ENCODE data around the gene MSX1. TPM values are rescaled to one million over a fixed set of nuclear protein-coding genes. Genes with fewer than 3 reads are reported as not detected.

MSX1 gene
- polyA plus RNA-seq, 2 of the 4 experiments (the other 2 are of a cell fraction), result 2.2 to 2.8 TPM

GRCh38 chr4:4893721-4894120 lies 34.3 kb downstream of the MSX1 start:
- POLR2A ChIA-PET, result no interaction called here
- Histone ChIP-seq H3K4me1 (no peaks in the 10 kb centered on the region), H3K9me3 (no peaks in the 10 kb centered on the region), H3K4me2 (no peak overlapping the region), H3K27ac (no peak overlapping the region), H3K4me3 (no peak overlapping the region)
- DNase-seq (ENCODE audit: low read depth in 1 of 2, low spot score in 1 of 2), result no peak
- TF ChIP-seq CHD2 (IDR thresholded peaks at IDR 0.05; ENCODE audit: low read length, partially characterized antibody), result no peak
- no peak for TF ChIP-seq GATA3 (IDR thresholded peaks at IDR 0.05; ENCODE audit: borderline replicate concordance)
- TF ChIP-seq SREBF2 (IDR thresholded peaks at IDR 0.05), result no peak
- no peak for TF ChIP-seq RAD21 (conservative IDR thresholded peaks at IDR 0.05 in 1 of 2, IDR thresholded peaks at IDR 0.05 in 1 of 2)
- no peak for TF ChIP-seq ESRRA (IDR thresholded peaks at IDR 0.05; ENCODE audit: borderline replicate concordance, low read length)
- TF ChIP-seq CTCF (IDR thresholded peaks at IDR 0.05), result no peak
- TF ChIP-seq EP300 (IDR thresholded peaks at IDR 0.05), result no peak
- no peak for TF ChIP-seq HOXA7 (CRISPR knock-in tag; IDR thresholded peaks at IDR 0.05)
- TF ChIP-seq ATOH8 (CRISPR knock-in tag; IDR thresholded peaks at IDR 0.05; ENCODE audit: low read depth), result no peak
- no peak for TF ChIP-seq KDM1A (IDR thresholded peaks at IDR 0.05; ENCODE audit: low read depth)
- TF ChIP-seq PBX3 (IDR thresholded peaks at IDR 0.05), result no peak
- TF ChIP-seq ZC3H11A (IDR thresholded peaks at IDR 0.05), result no peak
- TF ChIP-seq TP53 (CRISPR knock-in tag; IDR thresholded peaks at IDR 0.05), result no peak
- TF ChIP-seq NFE2L2 (conservative IDR thresholded peaks at IDR 0.05; ENCODE audit: low read length), result no peak
- no peak for TF ChIP-seq ZNF302 (CRISPR knock-in tag; IDR thresholded peaks at IDR 0.05)
- no peak for TF ChIP-seq MAFK (IDR thresholded peaks at IDR 0.05; ENCODE audit: partially characterized antibody)
- TF ChIP-seq, protein P1, sequence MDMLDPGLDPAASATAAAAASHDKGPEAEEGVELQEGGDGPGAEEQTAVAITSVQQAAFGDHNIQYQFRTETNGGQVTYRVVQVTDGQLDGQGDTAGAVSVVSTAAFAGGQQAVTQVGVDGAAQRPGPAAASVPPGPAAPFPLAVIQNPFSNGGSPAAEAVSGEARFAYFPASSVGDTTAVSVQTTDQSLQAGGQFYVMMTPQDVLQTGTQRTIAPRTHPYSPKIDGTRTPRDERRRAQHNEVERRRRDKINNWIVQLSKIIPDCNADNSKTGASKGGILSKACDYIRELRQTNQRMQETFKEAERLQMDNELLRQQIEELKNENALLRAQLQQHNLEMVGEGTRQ (IDR thresholded peaks at IDR 0.05), result no peak
- no peak for TF ChIP-seq JUN (IDR thresholded peaks at IDR 0.05)
- CTCF ChIA-PET, result no interaction called here
- WGBS (ENCODE audit: missing lambda C conversion rate), result 33% methylated on average over 4 of the region's 4 CpGs
- ATAC-seq, result no peak
- FAIRE-seq, result no peak

DNA sequence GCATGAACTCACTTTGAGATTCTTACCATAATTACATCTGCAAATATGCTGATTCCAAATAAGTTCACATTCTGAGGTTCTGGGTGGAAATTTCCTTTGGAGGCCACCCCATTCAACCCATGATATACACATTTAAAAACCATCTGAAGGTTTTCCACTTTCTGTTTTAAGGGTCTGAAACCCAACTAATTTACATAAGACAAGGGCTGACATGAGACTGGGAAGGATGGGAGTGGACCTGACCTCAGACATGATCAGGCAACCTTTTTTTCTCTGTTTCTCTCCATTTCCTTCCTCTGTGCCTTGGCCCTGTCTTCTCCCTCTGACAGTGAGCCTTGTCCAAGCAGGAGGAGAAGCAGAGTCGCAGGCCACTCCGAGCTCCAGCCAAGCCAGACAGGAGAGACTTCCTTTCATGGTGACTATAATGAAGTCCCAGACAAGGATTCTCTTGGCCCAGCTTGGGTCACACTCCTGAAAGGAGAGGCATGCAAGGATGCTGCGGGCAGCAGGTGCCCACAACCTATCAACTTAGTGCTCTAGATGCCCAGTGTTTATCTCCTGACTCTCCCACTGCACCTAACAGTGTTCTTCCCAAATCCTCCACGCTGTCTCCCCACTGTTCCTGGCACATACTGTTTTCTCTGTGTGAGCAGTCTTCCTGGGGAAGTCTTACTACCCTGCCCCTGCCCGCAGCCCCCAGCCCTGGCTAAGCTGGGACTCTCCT lies 39.9 kb downstream of the MSX1 start:
- TF ChIP-seq GATA3 (IDR thresholded peaks at IDR 0.05; ENCODE audit: borderline replicate concordance) (no peak), BCL3 (IDR thresholded peaks at IDR 0.05) (no peak), CBX8 (IDR thresholded peaks at IDR 0.05) (no peak), PHF8 (IDR thresholded peaks at IDR 0.05; ENCODE audit: borderline replicate concordance, low read depth) (no peak)
- ATAC-seq, result no peak
- no peak for FAIRE-seq
- H3K4me1 ChIP-seq, result no peaks in the 10 kb centered on the region
- 8% methylated on average over 5 of the region's 5 CpGs for WGBS (ENCODE audit: missing lambda C conversion rate)
- ChIA-PET CTCF (interaction anchor here (1.5 kb wide), 1 partner anchor 414 kb away, joined by 3 read pairs; no protein-coding TSS in a partner anchor), POLR2A (no interaction called here)
- DNase-seq (ENCODE audit: low read depth in 1 of 2, low spot score in 1 of 2), result no peak
- H3K4me3 ChIP-seq, result no peak overlapping the region
- H3K27ac ChIP-seq, result no peak overlapping the region
- H3K4me2 ChIP-seq, result no peak overlapping the region
- H3K9me3 ChIP-seq, result no peaks in the 10 kb centered on the region

Data from A549 (cell line).